Skeletal muscle cell (primary cell): ENCODE data around the gene ELAVL2.

Source experiments
- DNase-seq: peaks from one replicate; pipeline ENCODE4 v3.0.0-alpha.2; 2010; ENCODE audit warnings: low read depth
- H3K4me3 ChIP-seq: 2 replicates; pipeline ENCODE4 v1.5.1; 2011; ENCODE audit warnings: low read depth, mild to moderate bottlenecking, control low read depth, low read length, moderate library complexity

ELAVL2 gene

DNA sequence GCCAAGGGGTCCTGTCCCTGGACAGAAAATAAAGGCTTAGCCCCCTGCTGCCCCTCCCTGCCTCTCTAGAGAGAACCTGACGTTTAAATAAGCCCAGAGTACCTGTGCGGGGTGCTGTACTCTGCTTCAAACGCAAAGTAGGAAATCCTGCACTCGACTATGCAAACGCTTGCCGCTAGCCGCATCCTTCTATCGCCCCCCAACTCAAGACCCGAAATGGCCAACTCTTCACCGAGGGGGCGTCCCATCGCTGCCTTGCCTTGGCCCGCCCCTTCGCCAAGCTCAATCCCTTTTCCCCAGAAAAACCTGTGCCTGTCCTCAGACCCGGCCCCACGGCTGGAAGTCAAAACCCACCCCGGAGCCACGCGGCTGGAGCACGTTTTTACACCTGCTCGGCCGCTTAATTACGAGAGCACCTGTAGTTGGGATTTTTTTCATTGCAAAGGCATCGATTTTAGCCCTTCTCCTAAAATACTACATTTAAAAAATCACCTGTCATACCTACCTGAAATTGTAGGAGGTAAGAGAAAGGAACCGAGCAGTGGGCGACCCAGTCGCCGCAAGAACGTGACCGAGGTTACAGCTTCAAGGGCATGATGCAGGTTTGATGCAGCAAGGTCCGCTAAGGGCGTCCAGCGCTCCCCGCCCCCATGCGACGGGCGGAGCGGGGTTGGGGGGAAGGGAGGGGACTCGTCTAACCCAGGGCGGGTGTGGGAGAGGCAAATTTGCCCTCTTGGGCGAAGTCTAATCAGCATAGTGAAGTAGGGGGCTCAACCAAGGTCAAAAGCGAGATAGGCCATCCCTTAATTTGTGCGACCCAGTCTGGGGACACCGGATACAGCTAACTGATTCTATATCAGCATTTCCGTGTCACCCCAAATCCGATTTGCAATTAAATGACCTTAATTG, 3.5 kb downstream of the ELAVL2 start:
- peak overlapping the region; percentile 54 for H3K4me3 ChIP-seq
- no peak for DNase-seq

DNA sequence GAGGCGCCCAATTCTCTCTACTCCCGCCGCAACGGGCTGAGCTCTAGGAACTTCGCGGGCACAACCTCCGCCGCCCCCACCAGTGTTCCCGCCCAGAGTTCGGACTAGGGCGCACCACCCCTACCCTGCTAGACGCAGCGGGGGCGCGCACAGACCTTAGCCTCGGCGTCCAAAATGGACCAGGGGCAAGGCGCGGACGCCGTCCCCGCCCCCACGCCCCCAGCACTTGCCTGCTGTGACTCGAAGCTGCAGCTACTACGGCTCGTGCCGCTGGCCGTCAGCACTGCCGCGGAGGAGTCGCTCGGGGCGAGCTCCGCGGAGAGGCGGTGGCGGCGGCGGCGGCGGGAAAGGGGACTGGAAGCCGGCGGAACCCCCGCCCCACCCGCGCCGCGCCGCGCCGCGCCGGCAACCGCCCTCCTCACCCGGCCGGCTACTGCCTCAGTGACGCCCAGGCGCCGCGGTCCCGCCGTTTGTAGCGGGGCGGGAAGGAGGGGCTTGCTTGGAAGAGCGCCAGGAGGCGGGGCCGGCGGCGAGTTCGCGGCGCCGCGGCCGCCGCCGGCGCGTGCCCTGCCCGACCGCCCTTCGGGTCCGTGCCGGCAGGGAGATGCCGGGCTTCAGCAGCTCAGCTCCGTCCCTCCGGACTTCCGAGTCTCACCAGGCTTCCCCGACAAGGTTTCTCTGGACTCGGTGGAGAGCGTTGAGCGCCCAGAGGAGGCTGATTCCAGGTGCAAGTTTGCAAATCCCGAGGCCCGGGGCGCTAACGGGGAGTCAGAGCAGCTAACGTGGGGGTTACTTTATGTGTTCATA, 4.5 kb downstream of the ELAVL2 start:
- DNase-seq, result no peak
- peak overlapping the region; percentile 54 for H3K4me3 ChIP-seq

DNA sequence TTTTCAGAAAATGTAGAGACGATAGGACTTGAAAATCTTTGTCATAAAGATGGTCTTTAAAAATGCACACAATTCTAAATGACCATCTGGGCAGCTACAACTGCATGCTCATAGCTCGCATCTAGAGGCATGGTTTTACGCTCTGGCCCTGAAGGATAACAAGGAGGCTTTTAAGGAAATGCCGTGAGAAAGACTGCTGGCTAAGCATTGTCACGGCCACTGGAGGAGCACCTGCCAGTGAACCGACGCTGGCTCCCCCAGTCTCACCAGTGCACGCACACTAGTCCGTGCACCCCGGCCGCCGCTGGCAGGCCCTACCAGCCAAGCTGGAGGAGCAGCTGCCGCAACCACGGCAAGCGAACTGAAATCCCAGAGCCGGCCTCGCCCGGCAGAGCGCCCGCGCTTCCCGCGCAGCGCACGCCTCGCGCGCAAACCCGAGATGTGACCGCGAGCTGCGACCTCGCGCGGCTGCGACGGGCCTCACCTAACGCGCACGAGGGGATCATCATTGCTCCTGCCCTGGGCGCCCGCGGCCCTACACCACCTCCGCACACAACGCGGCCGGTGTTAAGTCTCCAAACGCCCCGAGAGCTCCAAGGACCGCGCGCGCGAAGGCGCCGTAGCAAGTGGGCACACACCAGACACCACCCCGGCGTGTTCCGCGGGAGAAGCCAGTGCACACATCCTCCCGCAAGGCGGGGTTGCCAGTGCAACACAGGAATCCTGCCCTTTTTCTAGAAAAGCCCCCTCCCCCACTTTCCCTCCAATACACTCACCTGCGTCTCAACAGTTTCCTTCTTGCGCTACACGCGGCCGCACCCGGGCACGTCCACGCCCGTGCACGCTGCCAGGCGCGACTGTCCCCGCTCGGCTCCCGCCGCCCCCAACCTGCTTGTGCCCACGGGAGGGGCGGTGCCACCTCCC, 5.3 kb downstream of the ELAVL2 start:
- no peak for DNase-seq
- peak overlapping the region; percentile 54 for H3K4me3 ChIP-seq

DNA sequence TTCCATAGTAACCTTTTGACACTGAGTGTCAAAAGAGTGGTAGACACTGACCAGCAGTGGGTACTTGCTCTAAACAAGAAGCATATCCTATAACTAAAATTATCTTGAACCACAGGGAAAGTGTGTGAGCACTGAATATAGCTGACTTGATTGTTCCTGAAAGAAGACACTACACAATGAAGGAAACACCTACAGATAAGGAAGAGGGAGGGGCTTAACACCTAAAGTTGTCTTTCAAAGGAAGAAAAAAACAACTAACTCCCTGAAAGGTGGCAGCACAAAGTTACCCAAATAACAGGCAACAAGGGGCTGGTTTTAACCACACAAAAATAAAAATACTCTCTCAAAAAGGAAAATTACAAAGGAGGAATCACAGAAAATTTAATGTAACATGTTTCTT, 6.6 kb downstream of the ELAVL2 start:
- DNase-seq, result no peak
- no peak overlapping the region for H3K4me3 ChIP-seq

DNA sequence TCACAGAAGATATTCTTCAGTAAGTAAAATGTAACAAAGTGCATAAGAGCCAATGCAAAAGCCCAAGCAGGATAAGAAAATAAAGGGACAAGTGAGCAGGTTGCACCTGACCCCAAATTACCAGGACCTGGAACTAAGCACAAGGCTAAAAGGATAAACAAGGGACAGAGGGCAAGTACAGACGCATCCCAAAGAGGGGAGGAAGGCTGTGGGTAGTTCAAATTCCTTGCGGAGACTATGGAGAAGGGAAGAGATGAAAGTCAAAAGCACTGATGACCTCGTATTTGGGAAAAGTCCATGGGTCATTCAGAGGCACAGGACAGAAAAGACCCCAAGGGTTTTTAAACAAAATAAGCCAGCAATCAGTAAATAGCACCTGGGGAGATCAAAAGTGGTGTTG, 11.8 kb downstream of the ELAVL2 start:
- no peak overlapping the region for H3K4me3 ChIP-seq
- DNase-seq, result no peak

DNA sequence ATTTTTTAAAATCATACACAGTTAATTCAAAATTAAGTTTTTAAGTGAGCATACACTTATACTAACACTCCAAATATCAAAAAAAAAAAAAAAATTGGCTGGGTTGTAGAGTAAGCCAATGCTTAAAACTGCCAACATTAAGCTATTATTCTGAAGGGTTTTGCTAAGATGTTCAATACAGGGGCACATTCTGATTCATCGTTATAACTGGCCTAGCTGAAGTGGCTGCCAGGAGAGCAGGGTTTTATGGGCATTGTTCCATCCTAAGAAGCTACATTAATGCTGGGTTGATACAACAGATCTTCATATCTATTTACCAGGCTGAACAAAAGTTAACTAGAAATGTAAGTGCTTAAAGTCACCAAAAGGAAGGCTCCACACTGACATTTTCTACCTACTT, 13.4 kb downstream of the ELAVL2 start:
- no peak overlapping the region for H3K4me3 ChIP-seq
- no peak for DNase-seq

DNA sequence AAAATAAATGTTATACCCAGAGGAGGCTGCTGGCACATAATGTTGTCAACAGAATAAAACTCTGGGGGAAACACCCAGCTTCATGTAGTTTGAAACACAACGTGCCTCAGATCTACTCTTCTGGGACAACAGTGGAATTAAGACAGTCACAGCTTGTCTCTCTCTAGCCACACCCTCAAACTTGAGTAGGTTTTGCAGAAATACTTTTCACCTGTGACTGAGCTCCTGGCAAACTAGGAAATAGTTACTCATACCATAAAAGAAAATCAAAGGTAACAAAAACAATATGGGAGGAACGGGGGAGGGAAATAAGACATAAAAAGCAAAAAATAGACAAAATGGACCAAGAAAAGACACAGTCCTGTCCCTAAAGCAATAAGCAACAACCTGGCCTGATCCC, 14.4 kb downstream of the ELAVL2 start:
- DNase-seq, result no peak
- no peak overlapping the region for H3K4me3 ChIP-seq

DNA sequence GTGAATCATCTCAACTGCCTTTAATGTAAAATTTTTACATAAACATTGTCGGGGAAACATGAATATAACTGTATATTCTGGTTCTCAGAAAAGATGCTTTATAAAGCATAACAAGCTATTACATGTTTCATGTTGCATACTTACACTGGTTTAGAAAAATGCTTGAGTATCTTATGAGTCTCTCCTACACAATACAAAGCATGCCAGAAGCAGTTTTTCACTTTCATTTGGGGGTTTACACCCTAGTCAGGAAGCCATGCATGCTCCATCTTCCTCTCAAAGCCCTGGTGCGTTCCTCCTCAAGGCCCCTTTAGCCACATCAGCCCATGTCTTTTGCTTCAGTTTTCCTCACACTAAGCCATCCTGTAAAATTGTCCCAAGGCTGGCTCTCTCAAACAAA, 22.8 kb downstream of the ELAVL2 start:
- no peak for DNase-seq

DNA sequence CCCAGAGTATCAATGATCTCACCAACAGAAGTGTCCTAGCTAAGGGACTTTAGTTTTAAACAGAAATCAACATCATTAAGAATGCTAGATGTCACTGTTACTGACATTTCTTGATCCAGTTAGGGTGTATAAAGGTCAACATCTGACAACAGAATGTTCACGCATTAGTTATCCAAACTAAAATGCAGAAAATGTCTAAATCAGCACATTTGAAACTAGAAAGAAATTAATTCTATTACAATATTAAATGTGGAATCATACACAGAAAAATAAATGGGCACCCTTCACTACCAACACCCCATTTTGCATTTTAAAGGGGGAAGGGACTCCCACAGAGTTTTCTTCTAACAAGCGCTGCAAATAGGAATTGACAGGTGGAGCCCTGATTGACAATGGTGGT, 24.5 kb downstream of the ELAVL2 start:
- DNase-seq, result no peak

More for the DNA sequence above, 22.8 kb downstream of the ELAVL2 start:
- no peak overlapping the region for H3K4me3 ChIP-seq

DNA sequence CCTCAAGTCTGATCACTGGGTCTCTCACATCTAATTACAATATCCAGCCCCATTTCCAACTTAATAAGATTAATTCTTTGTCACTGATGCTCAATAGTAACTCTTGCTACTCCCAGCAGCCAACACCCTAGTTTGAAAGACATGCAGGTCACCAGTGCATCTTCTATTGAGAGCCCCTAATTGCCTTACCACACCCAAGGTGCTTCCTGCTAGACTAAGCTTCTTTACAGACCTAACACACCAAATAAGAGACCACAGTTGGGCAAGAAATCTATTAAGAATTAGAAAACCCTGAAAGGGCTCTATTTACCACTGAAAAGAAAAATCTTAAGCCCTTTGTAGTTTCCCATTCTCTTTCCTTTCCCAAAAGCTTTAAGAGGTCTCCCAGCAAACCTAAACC, 26.5 kb downstream of the ELAVL2 start:
- no peak for DNase-seq
- H3K4me3 ChIP-seq, result no peak overlapping the region

More for the DNA sequence above, 24.5 kb downstream of the ELAVL2 start:
- no peak overlapping the region for H3K4me3 ChIP-seq

DNA sequence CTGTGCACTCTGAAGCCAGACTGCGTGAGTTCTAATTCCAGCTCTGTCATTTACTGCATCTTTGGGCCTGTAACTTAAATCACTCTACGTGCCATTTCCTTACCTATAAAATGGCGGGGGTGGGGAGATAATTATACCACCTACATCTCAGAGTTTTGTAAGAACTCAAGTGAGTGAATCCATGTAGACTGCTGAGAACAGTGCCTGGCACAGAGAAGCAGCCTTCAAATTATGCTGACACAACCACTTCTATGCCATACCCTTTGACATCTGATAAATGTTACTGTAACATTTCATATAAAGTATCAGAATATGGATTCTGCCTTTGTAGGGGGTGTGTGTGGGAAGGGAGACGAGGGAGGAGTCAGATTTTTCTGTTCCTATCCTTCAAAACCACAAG, 27.7 kb downstream of the ELAVL2 start:
- no peak for DNase-seq
- H3K4me3 ChIP-seq, result no peak overlapping the region

DNA sequence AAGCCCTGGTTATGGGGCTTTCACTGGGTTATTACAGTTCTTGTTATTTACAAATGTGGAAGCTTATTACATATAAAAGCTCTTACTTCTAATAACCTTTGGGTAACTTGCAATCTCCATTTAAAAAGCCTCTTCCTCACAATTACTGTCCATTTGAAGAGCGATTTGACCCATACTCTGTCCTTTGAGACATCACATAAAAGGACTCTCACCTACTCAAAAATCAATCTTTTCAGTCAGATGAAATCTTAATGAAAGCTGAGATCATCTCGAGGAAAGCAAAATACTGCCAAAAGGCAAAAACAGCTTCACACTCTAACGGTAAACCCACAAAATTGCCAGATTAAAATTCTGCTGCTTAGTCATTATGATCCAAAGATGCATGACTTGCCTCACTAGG, 29.8 kb downstream of the ELAVL2 start:
- no peak for DNase-seq
- H3K4me3 ChIP-seq, result no peak overlapping the region

DNA sequence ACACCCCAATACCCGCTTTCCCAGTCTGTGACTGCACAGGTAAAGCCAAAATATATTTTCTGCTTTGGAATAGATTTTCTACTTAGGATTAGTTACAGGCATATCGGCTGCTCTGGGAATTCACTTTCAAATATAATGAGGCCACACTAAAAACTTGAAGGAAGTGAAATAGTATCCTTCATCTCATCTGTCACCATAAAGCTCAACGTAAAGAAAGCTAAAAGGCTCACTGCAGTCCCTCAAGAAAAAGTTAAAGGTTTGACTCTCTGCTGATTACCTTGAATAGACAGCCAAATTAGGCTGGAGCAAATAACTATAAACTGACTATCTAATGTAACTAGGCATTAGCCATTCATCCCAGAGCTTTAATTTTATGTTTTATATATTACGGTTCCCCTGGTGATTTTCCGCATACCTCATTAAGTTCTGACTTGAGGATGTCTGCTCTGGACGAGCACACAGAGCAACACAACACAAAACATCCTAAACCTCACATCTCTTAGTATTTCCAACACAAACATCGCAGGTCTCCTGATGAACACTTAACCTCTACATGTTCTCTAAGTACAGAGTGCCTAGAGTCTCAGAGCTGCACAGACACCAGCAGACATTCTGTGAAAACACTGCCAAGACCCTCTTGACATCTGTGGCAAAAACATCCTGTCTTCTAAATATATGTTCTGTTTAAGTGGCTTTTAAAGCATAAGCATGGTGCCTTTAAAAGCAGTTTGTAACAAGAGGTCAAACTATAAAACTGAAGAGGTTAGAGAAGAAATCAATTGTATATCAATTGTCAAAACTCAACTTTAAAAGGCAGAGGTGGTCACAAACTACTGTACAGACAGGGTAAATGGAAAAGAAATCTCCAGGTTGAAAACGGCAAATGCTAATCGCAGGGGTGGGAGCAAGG, 35.4 kb downstream of the ELAVL2 start:
- no peak overlapping the region for H3K4me3 ChIP-seq

DNA sequence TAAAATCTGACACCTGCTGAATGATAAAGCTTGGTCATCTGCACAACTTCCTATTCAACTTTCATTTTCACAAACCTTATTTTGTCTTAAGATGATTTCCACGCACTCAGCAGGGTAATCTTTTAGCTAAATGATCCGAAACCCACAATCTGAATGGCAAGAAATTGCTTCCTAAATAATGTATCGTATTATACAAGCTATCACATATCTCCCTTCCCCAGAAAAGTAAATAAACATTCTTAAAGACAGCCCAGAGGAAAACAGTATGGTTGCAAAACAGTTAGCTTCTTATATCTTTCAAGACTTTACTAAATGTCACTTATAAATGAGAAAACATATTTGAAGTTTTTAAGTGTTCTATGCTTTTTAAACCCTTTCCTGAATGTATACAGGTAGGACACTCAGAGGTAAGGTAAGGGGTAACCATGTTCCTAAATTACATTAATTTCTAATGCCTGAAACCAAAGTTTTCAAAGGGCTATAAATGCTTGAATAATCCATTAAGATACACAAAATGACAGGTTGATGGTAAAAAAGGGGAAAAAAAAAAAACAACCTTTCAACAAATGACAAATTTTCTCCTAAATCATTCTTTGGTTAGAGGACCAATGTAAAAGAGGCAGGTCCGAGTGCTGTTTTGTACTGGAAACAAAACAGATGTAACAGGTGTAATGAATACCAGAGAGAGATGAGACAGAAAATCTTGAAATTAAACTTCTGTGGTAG, 36.3 kb downstream of the ELAVL2 start:
- DNase-seq, result no peak
- no peak overlapping the region for H3K4me3 ChIP-seq

More for the DNA sequence above, 35.4 kb downstream of the ELAVL2 start:
- no peak for DNase-seq

DNA sequence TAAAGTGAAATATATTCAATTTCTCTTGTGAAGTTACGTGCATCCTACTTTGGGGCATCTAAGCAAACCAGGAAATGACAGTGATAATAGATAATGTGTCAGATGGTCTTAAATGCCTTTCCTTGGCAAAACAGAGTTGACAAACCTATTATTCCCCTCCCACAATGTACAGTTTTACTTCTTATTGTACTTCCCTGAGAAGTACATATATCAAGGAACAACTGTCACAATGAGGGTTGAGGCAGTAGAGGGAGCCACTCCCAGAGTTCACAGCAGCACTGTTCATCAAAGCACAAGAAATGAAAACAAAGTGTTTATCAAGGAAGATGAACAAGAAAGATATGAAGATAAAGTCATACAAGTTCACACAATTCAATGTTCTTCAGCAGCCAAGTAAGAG, 41.1 kb downstream of the ELAVL2 start:
- H3K4me3 ChIP-seq, result no peak overlapping the region
- no peak for DNase-seq

DNA sequence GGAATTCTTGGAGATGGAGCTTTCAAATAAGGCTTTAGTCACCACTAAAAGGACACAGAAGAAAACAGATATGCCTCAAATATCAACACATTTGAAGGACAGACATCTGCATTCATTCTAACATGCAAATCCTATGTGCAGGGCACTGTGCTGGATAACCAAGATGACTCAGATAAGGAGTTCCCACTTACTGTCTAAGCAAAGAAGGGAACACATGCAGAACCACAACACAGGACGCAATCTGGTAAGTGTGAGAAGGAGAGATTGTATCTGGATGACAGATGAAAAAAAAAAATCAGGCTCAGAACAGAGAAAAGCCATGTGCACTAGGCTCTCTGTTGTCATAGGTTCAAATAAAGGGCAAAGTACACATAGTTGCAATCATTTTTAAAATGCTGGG, 42.5 kb downstream of the ELAVL2 start:
- no peak overlapping the region for H3K4me3 ChIP-seq
- no peak for DNase-seq

DNA sequence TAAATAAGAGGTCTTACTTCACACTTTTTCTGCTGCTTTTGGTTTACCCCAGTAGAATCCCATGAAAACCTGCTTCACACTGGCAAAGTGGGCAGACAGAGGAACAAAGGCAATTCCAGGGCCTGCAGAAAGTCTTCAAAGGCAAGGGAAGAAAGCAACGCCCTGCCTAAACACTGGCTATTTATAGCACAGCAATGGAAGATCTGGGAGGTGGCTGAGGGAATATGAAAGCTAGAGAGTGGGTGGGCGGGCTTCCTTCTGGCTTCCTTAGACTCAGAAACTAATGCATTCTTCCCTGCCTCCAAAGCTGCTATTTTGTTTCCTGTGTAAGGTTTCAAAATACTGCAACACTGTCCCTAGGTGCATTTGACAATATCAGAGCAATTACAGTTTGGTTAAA, 46.8 kb downstream of the ELAVL2 start:
- H3K4me3 ChIP-seq, result no peak overlapping the region

DNA sequence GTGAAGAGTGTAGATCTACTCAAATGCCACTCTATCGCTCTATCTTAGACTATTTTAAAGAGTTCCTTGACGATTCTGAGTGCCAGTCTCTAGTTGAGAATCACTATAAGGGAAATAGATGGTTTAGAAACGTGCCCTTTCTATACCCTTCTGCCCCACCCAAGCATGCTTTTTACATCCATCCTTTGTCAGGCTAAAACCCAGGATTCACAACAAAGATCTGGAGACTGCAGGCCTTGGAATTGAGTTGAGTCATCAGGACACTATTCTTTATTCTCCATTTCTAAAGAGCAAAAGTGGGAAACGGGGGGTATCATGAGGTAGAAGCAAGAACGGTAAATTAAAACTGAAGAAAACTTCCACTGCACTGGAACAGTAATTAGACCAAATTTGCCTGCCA, 48.7 kb downstream of the ELAVL2 start:
- H3K4me3 ChIP-seq, result no peak overlapping the region
- DNase-seq, result no peak

More for the DNA sequence above, 46.8 kb downstream of the ELAVL2 start:
- DNase-seq, result no peak
